Stomach (tissue), 4 donors: ENCODE data around the gene HCAR1.
"Not testable (repeated sequence)": the region's sequence is repeated elsewhere in the genome, so short reads cannot be mapped to it uniquely, and the experiment has no call there.

Experiments
- CTCF ChIP-seq, 7 experiments: fragments of 450-650 bp in 4 of 7; fragments of 200-600 bp in 3 of 7; sonication (generic) in 3 of 7; IDR thresholded peaks; one replicate each; pipeline ENCODE4 v1.5.1; 2016 to 2019; ENCODE audit warnings: antibody characterized with exemption in 7 of 7, control low read depth in 2 of 7, mild to moderate bottlenecking in 1 of 7
- POLR2A ChIP-seq, 4 donors: fragments of 450-650 bp; IDR thresholded peaks; one replicate each; pipeline ENCODE4 v1.6.1; 2016; ENCODE audit warnings: antibody characterized with exemption in 4 of 4, control low read depth in 2 of 4, mild to moderate bottlenecking in 1 of 4, moderate library complexity in 1 of 4

- not testable (repeated sequence) for TF ChIP-seq CTCF, POLR2A (IDR thresholded peaks at IDR 0.05)
Observed at GRCh38 chr12:122716658-122717057, 14.0 kb downstream of the HCAR1 start, which contains the start of gene HCAR3.
